Activated naive CD4-positive, alpha-beta T cell treated with Interleukin-2 at 50 U/mL for 16 hours (primary cell): Measurements from ENCODE around the gene PIP5KL1.
A peak's percentile ranks its signal among the peaks of the same experiment; 100 is the strongest.

Source experiments
- DNase-seq: peaks from one replicate; pipeline ENCODE4 v3.0.0-alpha.2; 2020

Gene PIP5KL1

GRCh38 chr9:127947841-127948710 is 17.5 kb upstream of the PIP5KL1 start:
- DNase-seq = no peak

- DNase-seq = no peak
These were observed 16.2 kb upstream of the PIP5KL1 start for GRCh38 chr9:127946728-127947127.

DNA sequence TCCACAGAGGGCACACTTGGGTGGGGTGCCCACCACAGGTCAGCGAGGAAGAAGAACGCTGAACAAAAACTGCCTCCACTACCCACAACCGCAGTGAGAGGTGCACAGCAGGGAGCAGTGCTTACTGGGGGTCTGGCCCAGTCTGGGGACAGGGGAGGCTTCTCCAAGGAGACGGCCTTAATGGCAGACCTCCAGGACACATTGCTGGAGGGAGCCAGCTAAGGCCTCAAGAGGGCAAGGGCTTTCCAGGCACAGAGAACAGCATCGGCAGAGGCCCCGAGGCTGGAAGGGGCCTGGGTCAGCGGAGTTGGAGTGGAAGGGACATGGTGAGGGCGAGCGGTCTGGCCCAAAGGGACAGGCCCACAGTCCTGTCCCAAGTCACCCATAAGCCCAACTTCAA is 15.4 kb upstream of the PIP5KL1 start:
- DNase-seq = no peak

- no peak for DNase-seq
These were observed 14.8 kb upstream of the PIP5KL1 start for GRCh38 chr9:127945338-127945737.

GRCh38 chr9:127944586-127945218 is 14.1 kb upstream of the PIP5KL1 start:
- no peak for DNase-seq

DNA sequence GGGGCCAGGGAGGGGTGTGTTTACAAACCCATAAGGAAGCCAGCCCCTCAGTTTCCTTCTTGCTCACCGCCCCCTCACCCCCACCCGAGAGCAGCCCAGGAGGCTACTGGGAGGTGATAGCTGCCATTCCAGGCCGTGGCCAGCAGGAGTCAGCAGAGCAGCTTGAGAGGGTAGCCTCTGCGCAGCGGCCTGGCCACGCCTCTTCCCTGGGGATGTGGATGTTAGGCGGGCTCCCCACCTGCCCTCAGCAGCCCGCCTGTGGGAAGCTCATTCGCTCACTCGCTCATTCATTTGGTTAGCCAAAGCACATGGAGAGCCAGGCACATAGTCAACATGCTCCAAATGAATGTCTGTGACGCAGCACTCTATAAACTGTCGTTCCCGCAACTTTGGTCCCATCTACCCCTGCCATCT is 13.2 kb upstream of the PIP5KL1 start:
- DNase-seq = peak; percentile 82

DNA sequence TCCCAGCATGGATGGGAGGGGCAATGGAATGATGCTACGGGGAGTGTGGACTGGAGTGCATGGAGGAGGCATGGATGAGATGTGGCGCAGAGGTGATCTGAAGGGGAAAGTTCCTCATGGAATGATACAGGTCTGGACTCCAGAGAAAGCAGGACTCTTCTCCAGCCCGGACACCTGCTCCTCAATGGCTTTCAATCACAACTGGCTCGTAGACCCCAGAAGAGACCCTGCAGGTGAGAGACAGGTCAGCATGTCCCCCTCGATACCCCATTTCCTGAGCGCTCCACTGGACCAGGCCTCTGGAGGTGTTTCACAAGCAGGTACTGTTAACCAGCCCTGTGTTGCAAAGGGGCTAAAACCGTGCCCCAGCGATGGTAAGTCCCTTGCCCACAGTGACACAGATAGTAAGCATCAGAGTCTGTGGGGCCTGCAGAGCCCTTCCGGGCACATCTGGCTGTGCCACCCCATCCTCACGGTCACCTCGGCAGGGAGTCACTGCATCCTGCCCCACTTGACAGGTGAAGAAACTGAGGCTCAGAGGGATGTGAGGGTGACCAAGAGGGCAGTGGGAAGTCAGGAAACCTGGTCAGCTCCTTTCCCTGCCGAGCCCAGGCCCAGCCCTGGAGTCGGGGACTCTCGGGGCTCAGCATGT is 12.6 kb upstream of the PIP5KL1 start:
- DNase-seq = no peak

DNA sequence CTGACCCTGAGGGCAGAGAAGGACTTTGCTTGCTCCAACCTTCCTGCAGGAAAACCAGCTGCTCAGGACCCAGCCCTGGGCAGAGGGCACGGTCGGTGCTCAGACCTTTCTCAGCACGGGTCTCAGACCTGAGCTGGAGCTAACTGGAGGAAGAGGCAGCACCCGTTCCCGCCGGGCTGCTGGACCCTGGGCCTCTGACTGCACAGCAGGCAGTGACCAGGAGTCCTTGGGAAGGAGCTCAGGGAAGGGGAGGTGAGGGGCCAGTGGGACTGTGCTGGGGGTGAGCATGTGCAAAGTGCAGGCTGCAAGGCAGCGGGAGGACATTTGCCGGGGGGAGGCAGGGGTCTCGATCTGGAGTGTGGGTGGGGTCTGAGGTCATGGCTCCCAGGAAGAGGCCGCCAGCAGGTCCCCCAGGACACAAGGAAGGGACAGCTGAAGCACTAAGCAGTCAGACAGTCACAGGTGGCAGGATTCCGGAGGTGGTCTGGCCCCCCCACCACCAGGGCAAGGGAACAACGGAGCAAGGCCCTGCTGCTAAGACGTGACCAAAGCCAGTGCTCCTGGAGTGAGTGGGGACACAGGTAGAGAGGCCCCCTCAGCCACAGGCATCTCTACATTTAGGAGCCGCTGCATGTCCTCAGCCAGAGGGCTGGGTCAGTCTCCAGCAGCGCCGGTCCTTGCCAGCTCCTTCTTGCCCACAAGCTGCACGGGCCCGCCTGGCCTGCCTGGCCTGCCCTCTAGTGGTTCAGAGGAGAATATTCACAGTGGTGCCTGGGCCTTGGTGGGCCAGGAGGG is 11.8 kb upstream of the PIP5KL1 start:
- DNase-seq = peak; percentile 53

GRCh38 chr9:127941961-127942215 is 11.3 kb upstream of the PIP5KL1 start:
- DNase-seq = no peak

DNA sequence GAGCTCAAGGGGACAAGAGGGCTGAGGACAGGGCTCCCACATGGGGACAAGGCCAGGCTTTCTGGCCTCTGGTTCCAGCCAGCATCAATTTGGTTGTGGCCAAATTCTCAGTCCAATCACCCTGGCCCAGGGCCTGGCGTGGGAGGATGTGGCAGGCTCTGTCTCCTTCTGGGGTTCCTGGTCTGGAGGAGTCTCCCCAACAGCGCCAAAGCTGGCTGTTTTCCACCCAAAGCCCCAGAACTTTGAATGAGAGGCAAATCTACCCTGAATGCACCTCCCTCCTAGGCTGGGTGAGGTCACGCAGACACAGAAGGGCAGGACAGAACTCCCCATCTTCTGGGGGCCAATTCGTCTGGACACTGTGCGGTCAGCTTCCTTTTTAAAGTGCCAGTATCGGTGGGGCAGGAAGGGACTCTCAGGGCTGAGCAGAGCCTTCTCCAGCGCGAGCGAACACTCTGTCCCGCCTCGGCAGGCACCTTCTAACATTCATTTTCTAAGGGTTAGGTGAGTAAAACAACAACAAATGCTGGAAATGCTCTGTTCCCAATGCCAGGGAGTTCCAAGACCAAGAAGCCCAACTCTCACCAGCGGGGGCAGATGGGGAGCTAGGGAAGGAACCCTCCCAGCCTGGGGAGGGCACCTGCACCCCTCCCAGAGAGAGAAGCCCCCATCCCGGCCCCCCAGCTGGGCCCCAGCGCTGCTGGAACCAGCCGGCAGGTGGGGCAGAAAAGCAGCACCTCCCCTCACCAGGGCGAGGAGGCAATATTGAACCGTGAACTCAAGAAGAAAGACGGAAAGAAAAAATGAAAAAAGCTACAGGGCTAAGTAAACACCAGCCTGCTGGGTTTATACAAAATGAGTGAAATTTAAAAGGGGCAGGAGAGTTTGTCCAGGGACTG is 10.7 kb upstream of the PIP5KL1 start:
- no peak for DNase-seq

DNA sequence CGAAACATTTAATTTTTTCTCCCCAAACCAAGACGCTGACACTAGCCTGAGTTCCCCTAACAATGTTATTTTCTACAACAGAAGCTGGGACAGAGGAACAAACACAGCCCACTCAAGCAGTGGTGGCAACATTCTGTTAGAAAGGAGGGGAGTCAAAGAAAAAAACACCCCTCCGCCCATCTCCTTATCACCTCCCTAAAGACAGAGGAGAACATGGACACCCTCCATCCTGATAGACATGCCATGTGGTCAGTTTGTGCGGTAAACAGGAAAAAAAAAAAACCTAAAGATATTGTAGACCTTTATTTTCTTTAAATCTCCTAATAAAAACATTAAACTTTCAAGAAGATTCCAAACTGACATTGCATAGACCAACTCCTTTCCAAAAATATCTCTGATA is 10.0 kb upstream of the PIP5KL1 start:
- no peak for DNase-seq

DNA sequence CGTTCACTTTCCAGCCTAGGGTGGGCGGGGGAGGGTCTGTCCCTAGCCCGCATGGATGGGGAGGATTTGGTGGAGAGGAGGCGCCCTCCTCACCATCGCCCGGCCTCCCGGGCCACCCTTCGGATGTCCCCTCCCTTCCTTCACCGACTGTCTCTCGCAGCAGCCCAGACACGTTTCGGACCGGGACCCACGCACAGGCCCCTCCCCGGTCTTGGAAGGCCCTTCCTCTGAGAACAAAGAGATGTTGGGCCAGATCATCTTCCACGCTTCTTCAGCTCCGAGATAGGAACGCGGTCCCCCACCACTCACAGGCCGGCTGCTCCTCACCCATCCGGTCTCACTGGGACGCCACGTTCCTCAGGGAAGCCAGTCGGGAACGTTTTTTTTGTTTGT is 7.7 kb upstream of the PIP5KL1 start:
- no peak for DNase-seq

- DNase-seq = peak; percentile 87
These were observed 7.1 kb upstream of the PIP5KL1 start, which contains the start of gene DPM2 for GRCh38 chr9:127937388-127938297. Gene DPM2, minus strand, starts transcription at chr9:127937854. Its CDS starts 34 bp downstream, at chr9:127937820.

GRCh38 chr9:127937056-127937387 is 6.4 kb upstream of the PIP5KL1 start:
- no peak for DNase-seq

GRCh38 chr9:127936347-127936852 is 5.8 kb upstream of the PIP5KL1 start:
- DNase-seq = no peak

DNA sequence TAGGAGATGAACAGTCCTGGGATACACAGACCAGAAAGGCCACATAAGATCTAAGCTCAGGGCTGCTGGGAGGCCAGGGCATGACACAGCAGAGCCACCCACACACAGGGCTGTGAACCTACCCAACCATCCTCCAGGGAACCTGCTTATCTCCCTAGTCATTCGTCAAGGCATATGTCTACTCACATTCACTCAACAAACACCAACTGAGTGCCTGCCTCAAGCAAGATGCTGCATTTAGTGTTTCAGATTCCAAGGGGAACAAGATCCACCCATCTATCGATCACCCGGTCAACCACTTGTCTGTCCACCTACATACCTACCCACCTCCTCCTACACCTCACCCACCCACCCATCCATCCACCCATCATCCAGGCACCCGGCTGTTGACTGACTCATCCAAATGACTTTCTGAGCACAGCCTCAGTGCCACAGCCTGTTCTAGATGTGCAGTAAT is 5.2 kb upstream of the PIP5KL1 start:
- DNase-seq = peak; percentile 42

DNA sequence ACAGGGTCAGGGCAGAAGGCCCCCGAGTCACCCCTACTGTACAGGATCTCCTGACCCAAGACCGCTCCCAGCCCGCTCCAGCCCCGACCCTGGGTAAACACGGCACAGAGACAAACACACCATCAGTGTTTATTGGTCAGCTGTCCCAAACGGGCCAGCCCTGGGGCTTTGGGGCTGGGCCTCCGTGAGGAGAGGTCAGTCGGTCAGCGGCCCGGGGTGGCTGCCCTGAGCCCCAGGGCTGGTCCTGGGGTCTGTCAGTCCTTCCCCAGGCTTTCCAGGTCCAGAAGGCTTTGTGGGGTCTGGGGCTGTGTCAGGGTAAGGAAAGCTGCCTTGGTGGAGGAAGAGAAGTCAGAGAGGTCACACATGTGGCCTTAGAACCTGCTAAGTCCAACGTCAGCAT is 4.4 kb upstream of the PIP5KL1 start:
- no peak for DNase-seq

- no peak for DNase-seq
These were observed 3.7 kb upstream of the PIP5KL1 start for GRCh38 chr9:127934248-127934647.

GRCh38 chr9:127931092-127931881 is 710 bp upstream of the PIP5KL1 start:
- DNase-seq = peak; percentile 32

DNA sequence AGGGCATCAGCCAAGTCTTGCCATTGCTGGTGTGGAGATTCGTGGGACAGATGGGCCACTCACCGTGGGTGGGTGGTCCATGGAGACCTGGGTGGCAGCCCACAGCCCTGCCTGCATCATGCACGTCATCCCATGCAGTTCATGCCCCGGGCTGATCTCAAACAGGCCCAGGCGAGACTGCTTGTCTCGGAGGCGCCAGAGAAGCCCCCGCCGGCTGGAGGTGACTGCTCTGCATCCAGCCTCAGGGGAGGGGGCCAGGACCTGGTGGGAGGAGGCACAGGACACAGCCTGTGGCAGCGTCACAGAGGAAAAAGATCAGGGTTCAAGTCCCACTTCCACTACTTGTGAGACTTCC is 975 bp downstream of the PIP5KL1 start:
- no peak for DNase-seq
